GM19099 (cell line): ENCODE results near the gene C2orf76.

Experiments
- POLR2A ChIP-seq: IDR thresholded peaks from 3 replicates; pipeline ENCODE4 v1.6.1; 2011; ENCODE audit warnings: low read depth; ENCODE audit not compliant: insufficient read length; ENCODE audit errors: extremely low read depth

C2orf76 gene

GRCh38 chr2:119266091-119266589 is 100.5 kb downstream of the C2orf76 start:
- TF ChIP-seq POLR2A: no peak

GRCh38 chr2:119265693-119266066 is 101.0 kb downstream of the C2orf76 start:
- TF ChIP-seq POLR2A: no peak

- no peak for TF ChIP-seq POLR2A
Measured at GRCh38 chr2:119264781-119265692, 101.6 kb downstream of the C2orf76 start.

GRCh38 chr2:119263656-119264055 is 103.0 kb downstream of the C2orf76 start:
- TF ChIP-seq POLR2A: no peak

- no peak for TF ChIP-seq POLR2A
Measured at GRCh38 chr2:119263025-119263424, 103.6 kb downstream of the C2orf76 start.

GRCh38 chr2:119261493-119262225 is 105.0 kb downstream of the C2orf76 start:
- no peak for TF ChIP-seq POLR2A

- no peak for TF ChIP-seq POLR2A
Measured at GRCh38 chr2:119260646-119261492, 105.8 kb downstream of the C2orf76 start.

GRCh38 chr2:119259296-119259860 is 107.3 kb downstream of the C2orf76 start:
- TF ChIP-seq POLR2A: no peak

- TF ChIP-seq POLR2A: no peak
Measured at GRCh38 chr2:119257198-119257597, 109.4 kb downstream of the C2orf76 start.

- TF ChIP-seq POLR2A: no peak
Measured at GRCh38 chr2:119256582-119256921, 110.1 kb downstream of the C2orf76 start.

- no peak for TF ChIP-seq POLR2A
Measured at GRCh38 chr2:119255760-119256581, 110.7 kb downstream of the C2orf76 start.

GRCh38 chr2:119254601-119255080 is 112.0 kb downstream of the C2orf76 start:
- TF ChIP-seq POLR2A: no peak

GRCh38 chr2:119253760-119254600 is 112.7 kb downstream of the C2orf76 start:
- no peak for TF ChIP-seq POLR2A
